ENCODE results near the gene GOLIM4.
A peak's percentile ranks its signal among the peaks of the same experiment; 100 is the strongest.

GOLIM4 gene

DNA sequence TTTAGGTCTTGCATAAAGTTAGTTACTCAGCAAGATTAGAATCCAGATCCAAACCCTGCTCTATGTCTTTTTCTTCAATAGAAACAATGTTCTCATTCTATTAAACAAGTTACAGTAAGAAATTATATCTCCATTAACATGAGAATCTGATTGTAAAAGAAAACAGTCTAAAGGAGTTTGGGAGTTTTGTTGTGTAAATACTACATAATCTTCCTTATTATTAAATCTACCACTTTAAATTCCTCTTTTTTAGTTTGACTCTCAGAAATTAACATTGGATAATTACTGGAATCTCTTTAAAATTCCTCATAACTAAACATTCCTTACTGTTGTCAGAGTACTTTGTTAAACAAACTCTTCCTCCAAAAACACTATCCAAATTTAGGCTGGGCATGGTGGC, 1.7 kb upstream of the GOLIM4 start:
- no peak for DNase-seq

DNA sequence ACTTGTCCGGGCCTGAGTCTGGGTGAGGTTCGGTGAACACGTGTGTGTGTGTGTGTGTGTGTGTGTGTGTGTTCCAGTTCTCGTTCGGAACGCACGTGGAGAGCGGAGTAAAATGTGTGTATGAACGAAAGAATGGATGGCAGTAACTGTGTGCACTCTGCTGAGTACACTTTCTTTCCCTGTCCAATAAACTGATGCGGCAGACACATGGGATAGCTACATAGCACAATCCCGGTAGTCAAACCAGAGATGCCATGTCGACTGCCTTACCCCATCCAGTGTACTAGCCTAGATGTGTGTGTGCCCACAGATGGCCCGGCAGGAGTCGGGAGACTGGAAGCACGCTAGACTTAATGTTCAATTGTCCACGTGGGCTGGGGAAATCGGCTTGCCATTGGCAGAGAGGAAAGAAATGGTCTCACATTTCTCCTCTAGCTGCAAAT, 507 bp upstream of the GOLIM4 start:
- peak; percentile 73 for DNase-seq

DNA sequence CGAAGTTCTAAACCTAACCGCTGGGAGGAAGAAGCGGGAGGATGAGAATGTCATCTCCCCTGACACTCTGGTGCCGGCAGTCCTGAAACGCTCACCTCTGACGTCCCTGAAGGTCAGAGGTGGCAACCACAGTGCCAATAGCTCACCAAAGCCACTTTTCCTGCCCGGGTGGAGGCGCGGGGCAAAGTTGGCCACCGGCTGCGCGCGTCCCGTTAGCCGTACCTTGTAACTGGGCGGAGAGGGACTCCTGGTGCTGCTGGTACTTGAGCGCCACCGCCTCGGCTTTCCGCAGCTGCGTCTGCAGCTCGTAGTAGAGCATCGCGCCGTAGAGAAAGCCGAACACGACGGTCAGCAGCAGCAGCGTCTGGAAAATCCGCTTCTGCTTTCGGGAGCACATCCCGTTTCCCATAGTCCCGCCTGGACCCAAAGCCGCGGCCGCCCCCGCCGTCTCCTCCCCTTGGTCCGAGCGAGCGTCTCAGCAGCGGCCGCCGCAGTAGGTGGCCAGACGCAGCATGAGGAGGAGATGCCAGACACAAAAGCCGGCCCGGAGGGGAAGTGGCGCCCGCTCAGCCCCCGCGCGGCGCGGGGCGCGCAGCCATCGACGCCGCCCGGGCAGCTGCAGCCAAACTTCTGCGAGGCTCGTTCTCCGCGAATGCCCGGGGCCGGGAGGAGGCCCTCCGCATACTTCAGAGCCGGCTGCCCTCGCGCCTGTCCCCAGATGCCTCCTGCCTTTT, 680 bp downstream of the GOLIM4 start:
- DNase-seq: peak; percentile 26

DNA sequence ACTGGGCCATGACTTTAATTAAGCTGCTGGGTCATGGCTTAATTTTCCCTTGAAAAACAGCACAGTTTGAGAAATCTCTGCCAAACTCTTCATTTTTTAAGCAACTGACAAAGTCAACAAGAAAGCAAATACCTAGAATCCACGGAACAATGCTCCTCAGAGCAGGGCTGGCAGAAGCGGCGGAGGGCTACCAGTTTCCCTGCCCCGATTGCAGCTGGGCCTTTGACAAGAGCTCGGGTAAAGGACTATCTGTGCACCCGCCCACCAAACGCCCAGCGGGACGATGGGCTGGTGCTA, 1.2 kb downstream of the GOLIM4 start:
- DNase-seq: no peak

DNA sequence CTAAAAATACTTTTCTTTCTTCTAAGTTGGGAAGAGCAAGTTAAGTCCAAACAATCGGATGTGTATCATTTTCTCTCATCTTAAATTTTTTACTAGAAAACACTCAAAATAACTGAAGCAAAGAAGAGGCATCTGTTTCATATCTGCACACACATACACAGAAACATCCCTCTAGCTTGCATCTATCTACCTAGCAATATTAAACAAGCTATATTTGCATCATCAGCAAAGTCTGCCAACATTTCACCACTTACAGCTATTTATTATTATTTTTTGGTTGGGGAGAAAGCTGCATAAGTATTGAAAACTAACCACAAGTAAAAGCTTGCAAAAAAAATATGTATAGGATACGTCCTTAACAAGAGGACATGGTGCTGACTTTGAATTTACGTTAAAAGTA, 1.9 kb downstream of the GOLIM4 start:
- DNase-seq: no peak

DNA sequence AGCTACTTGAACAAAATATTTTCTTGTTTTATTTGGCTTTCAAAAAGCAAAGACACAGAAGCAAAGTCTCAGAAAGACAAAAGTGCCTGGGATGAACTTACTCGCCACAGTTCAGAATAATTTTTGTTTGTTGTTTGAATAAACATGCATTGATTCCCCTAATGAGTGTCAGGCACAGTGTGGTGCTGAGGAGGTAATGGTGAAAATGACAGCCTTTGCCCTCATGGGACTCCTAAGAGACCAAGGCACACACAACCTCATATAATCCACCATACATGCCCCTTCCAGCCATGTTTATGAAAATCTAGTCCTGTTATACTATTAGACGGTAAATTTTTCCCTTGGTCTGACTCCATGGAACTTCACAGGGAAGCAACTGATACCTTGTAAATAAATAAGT, 2.5 kb downstream of the GOLIM4 start:
- DNase-seq: no peak

DNA sequence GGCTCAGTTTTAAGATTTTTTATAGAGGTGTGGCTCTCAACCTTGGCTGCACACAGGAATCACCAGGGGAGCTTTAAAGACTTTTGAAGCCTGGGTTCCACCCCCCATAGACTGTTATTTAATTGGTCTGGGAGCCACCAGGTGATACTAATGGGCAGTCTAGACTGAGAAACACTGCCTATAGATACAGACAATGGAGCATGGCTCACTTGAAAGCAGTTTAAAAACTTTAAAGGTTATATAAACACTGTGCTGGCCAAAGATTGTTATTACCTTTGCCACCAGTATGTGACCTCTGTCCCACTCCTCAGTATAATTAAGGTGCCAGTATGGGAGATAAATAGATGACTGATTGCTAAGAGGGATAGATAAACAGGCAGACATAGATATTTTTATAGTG, 3.8 kb downstream of the GOLIM4 start:
- DNase-seq: no peak

DNA sequence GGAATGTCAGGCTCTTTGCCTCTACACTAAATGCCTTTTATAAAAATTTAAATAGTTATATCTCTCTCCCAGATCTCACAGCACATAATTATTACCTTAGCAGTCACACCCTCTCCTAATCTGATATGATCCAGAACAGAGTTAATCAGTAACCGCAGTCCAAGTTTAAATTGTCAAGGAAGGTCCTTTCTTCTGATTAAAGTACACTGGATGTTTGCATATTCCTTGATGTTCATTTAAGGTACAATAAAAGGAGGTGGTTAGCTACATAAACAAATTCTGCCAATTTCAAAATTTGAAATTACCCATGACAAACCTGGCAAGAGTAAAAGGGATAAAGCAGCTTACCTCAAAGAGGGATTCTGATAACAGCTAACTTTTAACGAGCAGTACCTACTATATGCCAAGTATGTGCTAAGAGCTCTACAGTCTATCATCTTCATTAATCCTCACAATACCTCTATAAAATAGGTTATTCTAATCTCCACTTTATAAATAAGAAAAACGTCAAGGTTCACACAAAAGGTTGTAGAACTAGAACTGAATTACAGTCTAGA, 4.3 kb downstream of the GOLIM4 start:
- DNase-seq: no peak

DNA sequence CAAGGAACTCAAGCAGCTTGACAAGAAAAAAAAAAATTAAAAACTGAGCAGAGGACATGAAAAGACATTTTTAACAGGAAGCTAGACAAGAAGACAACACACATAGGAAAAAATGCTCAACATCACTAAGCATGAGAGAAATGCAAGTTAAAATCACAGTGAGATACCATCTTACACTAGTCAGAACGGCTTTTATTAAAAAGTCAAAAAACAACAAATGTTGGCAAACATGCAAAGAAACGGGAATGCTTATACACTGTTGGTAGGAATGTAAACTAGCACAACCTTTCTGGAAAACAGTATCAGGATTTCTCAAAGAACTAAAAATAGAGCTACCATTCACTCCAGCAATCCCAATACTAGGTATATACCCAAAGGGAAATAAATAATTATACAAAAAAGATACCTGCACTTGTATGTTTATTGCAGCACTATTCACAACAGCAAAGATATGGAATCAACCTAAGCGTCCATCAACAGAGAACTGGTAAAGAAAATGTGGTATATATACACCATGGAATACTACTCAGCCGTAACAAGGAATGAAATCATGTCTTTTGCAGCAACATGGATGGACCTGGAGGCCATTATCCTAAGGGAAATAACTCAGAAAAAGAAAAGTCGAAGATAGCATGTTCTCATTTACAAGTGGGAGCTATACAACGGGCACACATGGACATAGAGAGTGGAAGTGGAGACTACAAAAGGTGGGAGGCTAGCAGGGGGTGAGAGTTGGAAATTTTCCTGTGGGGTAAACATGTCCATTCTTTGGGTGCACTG, 5.2 kb downstream of the GOLIM4 start:
- DNase-seq: no peak

DNA sequence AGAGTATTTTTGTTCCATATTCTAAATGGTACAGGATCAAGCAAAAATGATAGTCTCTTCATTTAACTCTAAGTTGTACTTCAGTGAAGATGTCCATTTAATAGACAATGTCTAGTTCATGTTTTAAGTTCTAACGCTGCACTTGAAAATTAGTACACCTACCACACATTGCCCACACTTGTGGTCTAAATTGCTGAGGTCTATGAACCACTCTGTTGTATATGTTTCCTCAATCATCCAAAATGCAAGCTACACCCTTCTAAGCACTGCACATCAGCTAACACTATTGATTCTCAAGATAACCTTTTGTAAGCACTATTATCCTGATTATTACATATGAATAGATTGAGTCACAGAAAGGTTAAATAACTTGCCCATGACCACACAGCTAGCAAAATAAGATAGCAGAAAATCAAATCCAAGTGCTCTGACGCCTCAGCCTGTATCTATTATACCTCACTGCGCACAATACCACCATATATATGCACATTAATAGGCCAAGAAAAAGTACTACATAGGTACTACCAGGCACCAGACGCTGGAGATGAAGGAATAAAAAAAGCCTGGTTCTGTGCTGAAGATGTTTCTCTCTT, 6.4 kb downstream of the GOLIM4 start:
- no peak for DNase-seq

DNA sequence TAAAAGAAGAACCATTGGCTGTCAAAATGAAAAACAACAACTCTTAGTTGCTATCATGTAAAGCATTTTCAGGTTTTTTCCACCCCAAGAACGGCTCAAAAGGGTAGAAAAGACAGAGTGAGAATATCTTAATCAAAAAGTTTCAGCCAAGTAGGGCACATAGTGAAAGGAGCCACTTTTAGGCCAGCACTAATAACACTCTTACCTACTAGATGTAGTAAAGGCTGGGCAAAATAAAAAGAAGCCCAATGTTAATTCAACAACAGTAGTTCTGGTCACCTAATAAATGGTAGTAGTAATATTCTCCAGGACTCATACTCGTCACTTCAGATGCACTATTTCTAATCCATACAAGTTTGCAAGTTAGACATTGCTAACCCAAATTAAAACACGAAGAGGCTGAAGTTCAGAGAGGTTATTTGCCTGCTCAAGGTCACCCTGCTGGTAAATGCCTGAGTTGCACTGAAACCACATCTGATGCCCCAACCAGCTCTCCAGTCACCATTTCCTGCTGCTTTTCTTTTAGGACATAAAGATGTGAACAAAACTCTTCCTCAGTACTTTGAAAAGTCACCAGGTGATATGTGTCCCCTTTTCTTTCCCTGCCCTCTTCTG, 7.5 kb downstream of the GOLIM4 start:
- DNase-seq: no peak

DNA sequence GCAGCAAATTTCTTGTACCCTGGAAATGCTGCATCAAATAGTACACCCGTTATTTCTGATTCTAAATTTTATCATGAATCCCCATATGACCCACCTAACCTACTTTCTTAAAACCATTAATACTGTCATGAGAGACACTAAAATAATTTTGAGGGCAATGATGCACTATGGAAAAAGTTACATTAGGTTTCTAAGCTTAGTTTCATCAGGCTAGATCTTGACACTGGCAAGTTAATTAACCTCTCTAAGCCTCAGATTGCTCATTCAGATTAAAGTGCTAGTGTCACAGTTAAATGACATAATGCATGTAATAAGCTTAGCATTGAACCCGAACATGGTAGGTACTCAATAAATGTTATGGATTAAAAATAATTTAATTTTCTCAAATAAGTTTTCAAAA, 8.2 kb downstream of the GOLIM4 start:
- no peak for DNase-seq

DNA sequence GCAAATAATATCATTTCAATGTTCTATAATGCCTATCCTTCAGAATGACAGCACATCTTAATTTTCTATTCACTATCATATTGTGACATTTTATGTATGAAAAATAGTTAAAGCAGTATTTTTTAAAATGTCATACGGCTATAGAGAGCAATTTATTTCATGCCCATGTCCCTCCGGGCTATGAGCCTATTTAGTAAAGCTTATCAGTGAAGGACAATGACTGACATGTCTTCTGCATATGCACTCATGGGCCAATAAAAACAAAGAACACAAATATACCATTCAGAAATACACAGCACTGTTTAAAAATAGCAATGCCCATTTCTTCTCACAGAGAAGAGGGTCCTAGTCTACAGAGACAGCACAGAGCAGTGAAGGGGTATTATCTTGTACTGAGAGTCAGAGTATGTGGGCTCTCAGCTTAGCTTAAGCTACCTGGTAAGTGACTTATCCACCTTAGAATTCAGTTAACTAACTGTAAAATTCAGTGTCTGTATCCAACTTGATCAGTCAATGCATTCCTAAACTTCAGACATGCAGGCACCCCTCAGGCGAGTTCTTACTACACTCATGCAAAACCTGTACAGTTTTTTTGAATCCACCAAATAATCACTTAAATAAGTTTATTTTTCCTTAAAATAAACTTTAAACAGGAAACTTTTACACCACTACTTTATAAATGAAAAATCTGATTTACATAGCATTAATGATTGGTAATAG, 9.0 kb downstream of the GOLIM4 start:
- no peak for DNase-seq

DNA sequence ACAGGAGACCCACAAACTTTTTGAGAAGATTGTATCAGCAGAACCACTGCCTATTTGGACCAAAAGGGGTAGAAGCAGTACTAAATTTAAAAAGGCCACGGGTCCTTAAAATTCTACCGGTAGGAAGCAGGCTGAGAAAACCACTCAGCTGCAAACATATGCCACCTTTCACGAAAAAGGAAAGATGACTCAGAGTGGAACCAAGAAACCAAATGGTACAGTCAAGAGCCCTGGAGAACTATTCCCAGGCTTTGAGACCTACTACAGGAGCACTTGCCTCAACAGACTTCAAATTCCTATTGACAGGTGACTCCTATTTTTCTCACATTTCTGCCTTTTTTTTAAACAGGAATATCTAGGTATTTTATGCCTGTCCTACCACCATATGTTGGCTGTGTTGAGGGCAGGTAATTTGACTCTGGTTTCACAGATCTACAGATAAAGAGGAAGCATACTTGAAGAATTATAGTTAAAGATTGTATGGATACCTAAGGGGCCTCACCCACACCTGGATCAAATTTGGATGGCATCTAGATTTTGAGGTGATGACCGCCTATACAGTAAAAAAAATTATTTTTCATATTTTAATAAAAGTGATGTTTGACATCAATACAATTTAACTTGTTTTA, 10.1 kb downstream of the GOLIM4 start:
- DNase-seq: no peak

DNA sequence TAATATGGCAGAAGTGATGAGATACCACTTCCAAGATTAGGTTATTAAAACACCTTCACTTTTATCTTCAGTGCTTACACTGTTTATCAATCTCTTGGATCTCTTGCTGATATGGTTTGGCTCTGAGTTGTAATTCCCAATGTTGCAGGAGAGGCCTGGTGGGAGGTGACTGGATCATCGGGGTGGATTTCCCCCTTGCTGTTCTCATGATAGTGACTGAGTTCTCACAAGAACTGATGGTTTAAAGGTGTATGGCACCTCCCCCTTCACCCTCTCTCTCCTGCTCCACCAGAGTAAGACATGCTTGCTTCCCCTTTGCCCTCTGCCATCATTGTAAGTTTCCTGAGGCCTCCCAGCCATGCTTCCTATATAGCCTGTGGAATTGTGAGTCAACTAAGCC, 11.8 kb downstream of the GOLIM4 start:
- no peak for DNase-seq

DNA sequence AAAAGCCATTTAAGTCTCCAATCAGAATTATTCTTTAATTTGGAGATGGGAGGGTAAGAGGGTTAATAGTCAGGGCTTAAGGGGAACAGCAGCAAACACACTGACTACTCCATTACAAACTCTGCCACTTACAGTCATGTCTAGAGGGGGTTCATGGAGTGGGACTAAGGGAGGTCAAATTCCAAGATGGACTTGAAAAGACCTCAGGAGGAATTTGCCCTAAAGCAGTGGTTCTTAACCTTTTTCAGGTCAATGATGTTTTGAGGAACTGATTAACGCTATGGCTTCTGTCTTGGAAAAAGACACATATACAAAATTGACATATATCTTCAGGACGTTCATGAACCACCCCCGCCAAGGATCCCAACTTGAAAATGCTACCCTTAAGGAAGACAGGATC, 13.9 kb downstream of the GOLIM4 start:
- DNase-seq: no peak

DNA sequence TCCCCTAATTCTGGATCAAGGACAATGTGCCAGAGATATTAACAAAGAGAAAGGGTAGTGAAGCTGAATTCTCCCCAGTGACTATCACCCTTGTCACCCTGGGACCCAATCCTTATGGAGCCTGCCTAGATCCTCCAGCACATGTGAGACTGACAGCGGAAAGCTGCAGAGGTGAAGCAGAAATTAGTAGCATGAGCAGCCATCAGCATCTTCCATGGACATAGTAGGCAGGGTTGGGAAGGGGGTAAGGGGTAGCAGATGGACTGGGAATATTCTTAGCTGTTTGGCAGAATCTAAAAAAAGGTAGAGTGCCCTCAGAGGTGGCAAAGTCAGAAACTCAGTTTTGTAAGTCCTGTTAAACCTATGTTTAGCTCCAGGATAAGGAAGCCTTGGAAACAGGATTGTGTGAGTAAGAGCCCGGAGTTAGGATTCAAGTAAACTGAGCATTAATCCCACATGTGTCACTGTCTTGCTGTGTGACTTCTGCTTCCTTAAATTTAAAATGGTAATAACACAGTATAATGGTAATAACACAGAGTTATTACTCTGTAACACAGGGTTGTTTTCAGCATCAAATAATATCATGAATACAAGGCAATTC, 14.5 kb downstream of the GOLIM4 start:
- DNase-seq: no peak

DNA sequence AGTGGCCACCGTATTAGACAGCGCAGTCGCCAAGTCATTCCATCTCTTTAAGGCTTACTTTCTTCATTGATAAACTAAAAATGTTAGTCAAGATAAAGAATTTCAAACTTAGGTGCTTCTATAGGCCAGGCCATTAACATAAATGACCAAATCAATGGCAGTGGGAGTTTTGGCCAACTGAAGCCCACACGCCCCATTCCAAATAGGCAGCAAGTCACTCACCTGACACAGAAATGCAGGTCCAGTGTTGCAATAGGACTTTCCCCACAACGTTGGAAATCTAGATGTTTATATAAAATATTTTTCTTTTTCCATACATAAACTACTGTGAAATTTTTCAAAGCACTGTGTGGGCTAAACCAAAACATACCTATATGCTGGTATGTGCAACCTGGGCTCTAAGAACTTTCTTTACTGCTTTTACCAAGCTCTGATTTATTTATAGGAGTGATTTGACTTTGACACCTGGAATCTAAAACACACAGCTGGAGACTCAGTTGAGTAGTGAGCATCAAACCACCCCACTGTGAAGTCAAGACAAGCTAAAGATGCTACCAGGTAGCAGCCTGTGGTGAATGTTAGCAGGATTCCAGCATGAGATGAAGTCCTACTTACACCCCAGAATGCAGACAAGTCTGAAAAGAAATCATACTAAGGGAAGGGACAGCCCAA, 15.1 kb downstream of the GOLIM4 start:
- DNase-seq: no peak

DNA sequence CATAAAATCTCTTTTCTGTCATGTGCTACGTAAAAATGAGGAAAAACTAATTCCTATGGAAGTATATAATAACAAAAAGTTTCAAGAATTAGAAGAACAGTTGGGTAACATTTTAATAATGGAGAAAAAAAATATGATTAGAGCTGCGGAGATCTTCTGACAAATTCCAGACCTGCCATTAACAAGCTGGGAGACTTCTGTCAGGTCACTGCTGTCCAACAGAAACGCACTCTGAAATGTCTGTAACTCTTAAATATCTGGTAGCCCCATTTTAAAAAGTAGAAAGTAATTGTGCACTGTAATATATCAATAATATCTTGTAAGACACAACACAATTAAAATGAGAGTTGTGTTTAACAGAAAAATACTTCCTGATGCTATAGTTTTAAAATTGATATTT, 15.7 kb downstream of the GOLIM4 start:
- DNase-seq: no peak

DNA sequence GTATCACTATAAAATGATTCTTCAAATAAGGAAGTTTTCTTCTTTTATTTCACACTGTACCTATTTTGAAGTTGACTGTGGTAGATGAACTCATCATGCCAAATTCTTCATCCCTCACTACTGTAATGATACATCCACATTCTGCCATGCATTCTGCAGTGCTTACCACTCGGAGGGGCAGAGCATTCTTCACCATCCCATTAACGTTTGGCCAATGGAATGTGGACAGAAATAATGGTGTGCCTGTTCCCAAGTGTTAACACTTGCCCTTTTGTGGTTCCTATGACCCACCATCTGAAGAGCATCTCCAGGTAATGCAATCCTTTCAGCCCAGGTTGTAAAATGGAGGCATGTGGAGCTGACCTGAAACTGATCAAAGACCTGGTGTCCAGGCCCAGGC, 18.6 kb downstream of the GOLIM4 start:
- DNase-seq: no peak

DNA sequence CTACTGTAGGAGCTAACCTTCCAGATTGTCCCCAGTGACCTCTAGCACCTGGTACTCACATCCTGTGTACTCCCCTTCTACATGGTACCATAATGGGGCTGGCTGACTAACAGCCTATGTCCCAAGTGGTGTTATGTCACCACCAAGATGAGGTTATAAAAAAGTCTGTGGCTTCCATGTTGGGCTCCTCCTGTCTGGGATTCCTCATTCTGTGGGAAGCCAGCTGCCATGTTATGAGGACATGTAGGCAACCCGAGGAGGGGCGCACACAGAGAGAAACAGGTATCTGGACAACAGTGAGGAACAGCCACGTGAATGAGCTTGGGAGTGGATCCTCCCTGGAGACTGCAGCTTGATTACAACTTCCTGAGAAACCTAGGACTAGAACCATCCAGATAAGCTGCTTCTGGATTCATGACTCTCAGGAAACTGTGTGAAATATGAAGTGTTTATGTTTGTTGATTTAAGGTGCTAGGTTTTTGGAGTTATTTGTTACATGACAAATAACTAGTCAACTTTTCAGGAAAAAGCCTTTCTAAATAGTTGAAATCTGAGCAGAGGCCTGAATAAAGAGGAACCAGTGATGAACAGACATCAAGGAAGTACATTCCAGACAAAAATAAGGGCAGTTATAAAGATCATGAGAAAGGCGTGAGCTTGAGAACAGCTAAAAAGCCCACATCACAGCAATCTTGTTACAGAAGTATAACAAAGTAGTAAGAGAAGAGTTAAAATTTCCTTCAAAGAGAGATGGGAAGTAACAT, 21.7 kb downstream of the GOLIM4 start:
- no peak for DNase-seq

Data from NCI-H510A (cell line).